GM19238 (cell line): ENCODE results near the gene DUSP15.
"Not testable (repeated sequence)": the region's sequence is repeated elsewhere in the genome, so short reads cannot be mapped to it uniquely, and the experiment has no call there.

Source experiments
- DNase-seq: peaks from one replicate; pipeline ENCODE4 v3.0.0; 2011; ENCODE audit warnings: low spot score; ENCODE audit not compliant: insufficient read length

The DUSP15 gene

GRCh38 chr20:31869942-31870725, at the start of gene DUSP15, which contains the start of gene TTLL9:
DUSP15 (minus strand) TSS chr20:31870527; CDS start chr20:31870337, 190 bp downstream.
TTLL9 (plus strand) TSS chr20:31870634; CDS start chr20:31871127, 493 bp downstream.
- DNase-seq, result no peak

DNA sequence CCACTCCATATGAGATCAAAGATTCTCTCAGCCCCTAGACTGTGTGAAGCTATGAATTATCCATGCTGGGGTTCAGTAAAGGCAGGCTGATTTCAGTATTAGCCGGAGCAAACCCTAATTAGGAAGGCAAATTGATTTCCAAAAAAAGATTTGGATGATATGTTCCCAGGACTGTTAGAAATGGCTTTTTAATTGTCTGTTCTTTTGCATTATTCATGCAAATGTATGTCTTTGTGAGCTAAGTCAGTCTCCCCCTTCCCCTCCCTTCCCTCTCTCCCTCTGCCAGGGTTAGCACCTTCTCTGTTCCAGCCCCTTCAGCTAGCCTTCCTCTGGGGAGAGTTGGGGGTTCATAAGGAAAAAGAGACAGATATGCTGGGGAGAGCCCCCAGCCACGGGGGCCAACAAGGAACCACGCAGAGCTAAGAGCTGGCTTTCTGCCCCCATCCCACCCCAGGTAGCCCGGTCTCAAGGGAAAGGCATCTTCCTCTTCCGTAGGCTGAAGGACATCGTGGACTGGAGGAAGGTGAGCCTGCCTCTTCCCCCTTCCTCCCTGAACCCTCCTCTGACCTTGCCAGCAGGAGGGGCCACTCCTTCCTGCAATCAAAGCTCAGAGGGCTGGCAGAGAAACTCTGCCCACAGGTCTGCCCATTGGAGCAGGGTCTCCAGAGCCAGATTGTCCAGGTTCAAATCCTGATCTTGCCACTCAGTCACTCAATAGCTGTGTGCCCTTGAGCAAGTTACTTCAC, 49.3 kb upstream of the DUSP15 start:
- no peak for DNase-seq

- no peak for DNase-seq
These were observed 48.3 kb upstream of the DUSP15 start for GRCh38 chr20:31918466-31919105.

GRCh38 chr20:31917962-31918412, 47.7 kb upstream of the DUSP15 start:
- not testable (repeated sequence) for DNase-seq

GRCh38 chr20:31916708-31917107, 46.4 kb upstream of the DUSP15 start:
- no peak for DNase-seq

DNA sequence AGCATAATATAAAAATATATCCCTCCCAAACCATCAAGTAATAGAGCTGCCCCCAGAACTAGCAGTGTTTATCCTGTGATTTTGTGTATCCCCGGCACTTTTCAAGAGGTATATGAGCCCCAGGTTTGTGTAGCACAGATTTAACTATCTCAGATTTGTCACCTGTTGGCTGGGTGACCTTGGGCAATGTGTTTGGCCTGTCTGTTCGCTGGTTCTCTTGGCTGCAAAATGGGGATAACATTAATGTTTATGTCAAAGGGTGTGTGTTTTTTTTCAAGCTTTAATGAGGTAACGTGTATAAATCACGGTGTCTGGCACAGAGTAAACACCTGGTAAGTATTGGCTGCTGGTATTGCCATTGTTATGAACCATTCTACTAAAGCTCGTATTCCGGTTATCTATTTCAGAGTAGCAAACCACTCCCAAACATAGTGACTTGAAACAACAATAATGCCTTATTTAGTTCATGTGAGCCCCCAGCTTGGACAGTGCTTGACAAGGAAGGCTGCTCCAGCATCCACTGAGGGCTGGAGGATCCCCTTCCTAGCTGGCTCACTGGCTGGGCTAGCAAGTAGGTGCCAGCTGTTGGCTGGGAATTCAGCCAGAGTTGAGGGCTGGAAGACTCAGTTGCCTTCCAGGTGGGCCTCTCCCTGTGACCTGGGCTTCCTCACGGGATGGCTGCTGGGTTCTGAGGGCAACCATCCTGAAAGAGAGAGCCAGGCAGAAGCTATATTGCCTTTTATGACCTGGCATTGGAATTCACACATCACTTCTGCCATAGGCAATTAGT, 45.4 kb upstream of the DUSP15 start:
- no peak for DNase-seq

DNA sequence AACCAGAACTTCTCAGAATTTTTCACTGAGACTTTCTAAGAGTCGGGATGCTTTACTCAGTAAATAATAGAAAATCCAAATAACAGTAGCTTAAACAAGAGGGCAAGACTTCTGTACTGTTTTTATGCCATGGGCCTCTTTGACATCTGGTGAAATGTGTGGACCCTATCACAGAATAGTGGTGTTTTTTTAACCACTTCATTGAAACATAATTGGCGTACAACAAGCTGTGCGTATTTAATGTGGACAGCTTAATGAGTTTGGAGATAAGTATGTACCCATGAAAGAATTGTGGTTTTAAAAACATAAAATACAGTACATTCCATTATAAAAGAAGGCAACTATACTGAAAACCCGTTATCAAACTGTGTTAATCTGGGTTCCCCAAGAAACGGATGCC, 43.8 kb upstream of the DUSP15 start:
- no peak for DNase-seq

- DNase-seq, result no peak
These were observed 43.3 kb upstream of the DUSP15 start for GRCh38 chr20:31913431-31914157.

DNA sequence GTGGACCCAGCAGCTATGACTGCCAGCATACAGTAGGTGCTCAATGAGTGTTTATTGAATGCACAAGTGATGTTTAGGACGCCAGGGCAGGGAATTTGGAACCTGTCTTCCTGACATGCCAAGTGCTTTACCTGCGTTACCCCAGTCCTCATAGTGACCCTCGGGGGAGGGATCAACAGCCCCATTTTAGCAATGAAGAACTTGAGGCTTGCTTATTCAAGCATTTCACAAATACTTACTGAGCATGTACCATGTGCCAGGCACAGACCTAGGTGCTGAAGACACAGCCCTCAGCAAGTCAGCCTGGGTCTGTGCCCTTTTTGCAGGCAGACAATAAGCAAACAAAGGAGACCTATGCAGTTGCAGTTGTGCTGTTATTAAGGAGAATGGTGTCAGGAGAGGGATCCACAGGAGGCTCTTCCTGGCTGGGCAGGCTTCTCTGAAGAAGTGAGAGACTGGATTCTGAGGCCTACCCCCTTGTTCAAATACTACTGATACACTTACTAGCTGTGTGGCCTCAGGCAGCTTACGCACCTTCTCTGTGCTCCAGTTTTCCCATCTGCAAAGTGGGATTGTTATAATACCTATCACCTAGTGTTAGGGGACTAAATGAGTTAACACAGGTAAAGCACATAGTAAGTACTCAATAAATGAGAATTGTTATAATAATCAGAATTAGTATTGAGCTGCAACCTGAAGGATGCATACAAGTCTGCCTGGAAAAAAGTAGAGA, 39.9 kb upstream of the DUSP15 start:
- no peak for DNase-seq

DNA sequence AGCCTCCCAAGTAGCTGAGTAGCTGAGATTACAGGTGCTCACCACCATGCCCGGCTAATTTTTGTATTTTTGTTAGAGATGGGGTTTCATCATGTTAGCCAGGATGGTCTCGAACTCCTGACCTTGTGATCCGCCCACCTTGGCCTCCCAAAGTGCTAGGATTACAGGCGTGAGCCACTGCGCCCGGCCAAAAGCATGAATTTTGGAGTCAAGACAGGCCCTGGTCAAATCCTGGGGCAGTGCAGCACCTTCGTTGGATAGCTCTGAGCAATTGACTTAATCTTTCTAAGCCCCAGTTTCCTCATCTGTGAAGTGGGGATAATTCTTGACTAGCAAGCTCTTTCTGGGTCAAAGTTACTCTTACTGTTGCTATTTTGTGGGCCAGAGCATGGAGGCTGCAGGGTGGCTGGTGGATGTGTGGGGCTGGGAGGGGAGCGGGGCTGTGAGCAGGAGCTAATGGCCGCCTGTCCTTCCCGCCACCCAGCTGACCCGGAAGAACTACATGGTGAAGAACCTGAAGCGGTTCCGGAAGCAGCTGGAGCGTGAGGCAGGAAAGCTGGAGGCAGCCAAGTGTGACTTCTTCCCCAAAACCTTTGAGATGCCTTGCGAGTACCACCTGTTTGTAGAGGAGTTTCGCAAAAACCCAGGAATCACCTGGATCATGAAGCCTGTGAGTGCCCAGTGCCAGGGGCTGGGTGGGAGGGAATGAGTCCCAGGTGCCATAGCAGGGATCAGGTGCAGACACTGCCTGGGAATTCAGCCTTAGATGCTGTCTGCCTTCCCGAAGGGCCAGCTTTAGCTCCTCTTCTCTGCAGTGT, 39.1 kb upstream of the DUSP15 start:
- DNase-seq, result no peak

DNA sequence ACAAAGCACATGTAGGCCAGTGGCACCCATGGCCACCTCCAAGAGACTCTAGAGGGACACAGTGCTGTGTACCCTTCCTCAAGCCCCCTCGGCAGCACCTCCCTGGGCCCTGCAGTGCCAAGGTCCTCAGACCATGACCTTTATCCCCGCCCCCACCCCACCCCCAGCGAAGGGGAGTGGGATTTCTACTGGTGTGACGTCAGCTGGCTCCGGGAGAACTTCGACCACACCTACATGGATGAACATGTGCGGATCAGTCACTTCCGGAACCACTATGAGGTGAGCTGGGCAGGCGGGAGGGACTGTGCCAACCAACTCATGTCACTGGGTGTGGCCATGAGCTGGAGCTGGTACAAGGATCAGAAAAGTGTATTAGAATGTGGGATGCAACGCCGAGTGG, 38.1 kb upstream of the DUSP15 start:
- no peak for DNase-seq

- no peak for DNase-seq
These were observed 37.7 kb upstream of the DUSP15 start for GRCh38 chr20:31908016-31908415.

DNA sequence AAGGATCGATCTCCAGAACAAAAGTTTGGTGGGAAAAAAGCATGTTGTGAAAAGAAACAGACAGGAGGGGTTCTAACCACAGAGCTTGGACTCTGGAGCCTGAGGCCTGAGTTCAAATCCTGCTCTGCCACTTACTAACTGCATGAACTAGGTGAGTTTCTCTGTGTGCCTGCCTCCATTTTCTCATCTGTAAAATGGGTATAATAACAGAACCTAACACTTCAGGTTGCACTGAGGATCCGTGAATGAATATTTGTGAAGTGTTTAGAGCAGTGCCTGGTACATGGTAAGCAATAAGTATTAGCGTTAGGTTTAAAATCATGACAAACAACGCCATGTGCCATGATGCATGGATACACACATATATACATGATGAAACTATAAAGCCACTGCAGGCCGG, 36.7 kb upstream of the DUSP15 start:
- no peak for DNase-seq

- DNase-seq, result no peak
These were observed 35.7 kb upstream of the DUSP15 start for GRCh38 chr20:31906001-31906400.

- no peak for DNase-seq
These were observed 33.5 kb upstream of the DUSP15 start for GRCh38 chr20:31903627-31904386.

DNA sequence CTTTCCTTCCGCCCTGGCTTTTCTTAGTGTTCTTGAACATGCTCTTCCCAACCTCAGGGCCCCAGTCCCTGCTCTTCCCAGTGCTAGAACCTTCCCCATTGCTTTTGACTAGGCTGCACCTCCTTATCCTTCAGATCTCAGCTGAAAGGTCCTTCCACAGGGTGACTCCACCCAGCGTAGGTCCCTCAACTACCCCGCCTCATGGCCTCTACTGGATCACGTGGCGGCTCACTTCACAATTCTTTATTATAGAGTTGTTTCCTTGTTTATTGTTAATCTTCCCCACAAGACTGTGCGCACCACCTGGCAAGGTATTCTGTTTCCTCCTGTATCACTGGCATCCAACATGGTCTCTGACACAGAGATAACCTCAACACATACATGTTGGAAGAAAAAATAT, 31.3 kb upstream of the DUSP15 start:
- no peak for DNase-seq

GRCh38 chr20:31897541-31897940, 27.2 kb upstream of the DUSP15 start:
- no peak for DNase-seq

DNA sequence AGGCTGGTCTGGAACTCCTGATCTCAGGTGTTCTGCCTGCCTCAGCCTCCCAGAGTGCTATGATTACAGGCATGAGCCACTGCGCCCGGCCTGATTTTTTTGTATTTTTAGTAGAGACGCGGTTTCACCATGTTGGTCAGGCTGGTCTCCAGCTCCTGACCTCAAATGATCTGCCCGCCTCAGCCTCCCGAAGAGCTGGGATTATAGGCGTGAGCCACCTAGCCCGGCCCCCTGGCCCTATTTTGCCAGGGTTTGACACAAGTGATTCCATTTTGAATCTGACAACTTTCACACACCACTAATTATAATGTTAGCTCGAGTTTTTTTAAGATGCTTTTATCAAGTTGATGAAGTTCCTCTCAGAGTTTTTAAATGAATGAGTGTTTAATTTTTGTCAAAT, 25.7 kb upstream of the DUSP15 start:
- no peak for DNase-seq
